Renal pelvis (tissue), 4 donors: ENCODE data around the gene C1QL4. TPM values are rescaled to one million over a fixed set of nuclear protein-coding genes. Genes with fewer than 3 reads are reported as not detected.

Experiments
- DNase-seq: peaks from one replicate; pipeline ENCODE4 v3.0.0-alpha.2; 2013
- polyA plus RNA-seq, 3 donors: library from polyadenylated mRNA; unstranded; fragments of 120-200 nt; gene quantifications; one replicate each; pipeline ENCODE4 v1.2.1, GENCODE V29; 2013; ENCODE audit not compliant: insufficient read length in 3 of 3

The C1QL4 gene
- polyA plus RNA-seq, 3 donors = 1.2 to 2.0 (median 1.3) TPM

GRCh38 chr12:49349266-49349665 lies 12.3 kb upstream of the C1QL4 start:
- no peak for DNase-seq

GRCh38 chr12:49348781-49349180 lies 11.8 kb upstream of the C1QL4 start:
- no peak for DNase-seq

- peak; percentile 86 for DNase-seq
Measured at GRCh38 chr12:49347311-49348193, 10.6 kb upstream of the C1QL4 start.

- no peak for DNase-seq
Measured at GRCh38 chr12:49346659-49347310, 9.8 kb upstream of the C1QL4 start, which contains the start of gene DNAJC22. DNAJC22 (plus strand) TSS chr12:49346888; CDS start chr12:49348873, 1,985 bp downstream.

- DNase-seq = no peak
Measured at GRCh38 chr12:49345825-49346658, 9.1 kb upstream of the C1QL4 start.

GRCh38 chr12:49345051-49345824 lies 8.2 kb upstream of the C1QL4 start:
- peak; percentile 87 for DNase-seq

- no peak for DNase-seq
Measured at GRCh38 chr12:49344486-49345050, 7.6 kb upstream of the C1QL4 start.

GRCh38 chr12:49342914-49343731 lies 6.1 kb upstream of the C1QL4 start:
- peak; percentile 69 for DNase-seq

GRCh38 chr12:49342066-49342913 lies 5.3 kb upstream of the C1QL4 start:
- DNase-seq = peak; percentile 91

- DNase-seq = no peak
Measured at GRCh38 chr12:49341777-49342065, 4.7 kb upstream of the C1QL4 start.

GRCh38 chr12:49340971-49341776 lies 4.2 kb upstream of the C1QL4 start:
- no peak for DNase-seq

GRCh38 chr12:49340095-49340870 lies 3.3 kb upstream of the C1QL4 start:
- DNase-seq = no peak

- DNase-seq = no peak
Measured at GRCh38 chr12:49339464-49339861, 2.5 kb upstream of the C1QL4 start.

- DNase-seq = no peak
Measured at GRCh38 chr12:49338830-49339463, 2.0 kb upstream of the C1QL4 start.

GRCh38 chr12:49335955-49336644 lies 888 bp downstream of the C1QL4 start:
- no peak for DNase-seq

- DNase-seq = no peak
Measured at GRCh38 chr12:49335118-49335954, 1.7 kb downstream of the C1QL4 start.
